MM.1S (cell line): Measurements from ENCODE around the gene RITA1.

Experiments
- DNase-seq: peaks from one replicate; pipeline ENCODE4 v3.0.0-alpha.2; 2015
- H2AFZ ChIP-seq: fragments of 300-600 bp; sonication (generic); 2 replicates; pipeline ENCODE4 v1.6.0; 2016; ENCODE audit warnings: antibody characterized with exemption, low read length
- H3F3A ChIP-seq: fragments of 300-600 bp; sonication (generic); 2 replicates; pipeline ENCODE4 v1.6.1; 2016; ENCODE audit warnings: mild to moderate bottlenecking, antibody characterized with exemption, low read length, moderate library complexity, mixed read lengths; ENCODE audit not compliant: insufficient read depth
- H3K27ac ChIP-seq: fragments of 300-600 bp; sonication (generic); 2 replicates; pipeline ENCODE4 v1.5.1; 2016; ENCODE audit warnings: mild to moderate bottlenecking, low read length
- H3K27me3 ChIP-seq: fragments of 300-600 bp; sonication (generic); replicated peaks from 2 replicates; pipeline ENCODE4 v1.6.0; 2016; ENCODE audit warnings: low read length; ENCODE audit not compliant: insufficient read depth
- H3K36me3 ChIP-seq: fragments of 300-600 bp; sonication (generic); replicated peaks from 2 replicates; pipeline ENCODE4 v1.6.1; 2016; ENCODE audit warnings: mild to moderate bottlenecking, low read length, mixed read lengths; ENCODE audit not compliant: insufficient read depth
- H3K4me1 ChIP-seq: fragments of 300-600 bp; sonication (generic); 2 replicates; pipeline ENCODE4 v1.6.1; 2016; ENCODE audit warnings: low read length, mixed read lengths
- H3K4me2 ChIP-seq: fragments of 300-600 bp; sonication (generic); 2 replicates; pipeline ENCODE4 v1.6.0; 2016; ENCODE audit warnings: low read depth, low read length
- H3K4me3 ChIP-seq: fragments of 300-600 bp; sonication (generic); 2 replicates; pipeline ENCODE4 v1.5.1; 2016; ENCODE audit warnings: low read length, mixed read lengths
- H3K79me2 ChIP-seq: fragments of 300-600 bp; sonication (generic); 2 replicates; pipeline ENCODE4 v1.6.1; 2016; ENCODE audit warnings: mixed run types, low read length, mixed read lengths
- H3K9ac ChIP-seq: fragments of 300-600 bp; sonication (generic); 2 replicates; pipeline ENCODE4 v1.6.1; 2016; ENCODE audit warnings: low read length, mixed read lengths
- H3K9me2 ChIP-seq: fragments of 300-600 bp; sonication (generic); replicated peaks from 2 replicates; pipeline ENCODE4 v1.6.1; 2016; ENCODE audit warnings: mild to moderate bottlenecking, low read length, mixed read lengths; ENCODE audit not compliant: insufficient read depth
- H3K9me3 ChIP-seq: fragments of 300-600 bp; sonication (generic); replicated peaks from 2 replicates; pipeline ENCODE4 v1.6.1; 2016; ENCODE audit warnings: mild to moderate bottlenecking, low read length, mixed read lengths; ENCODE audit not compliant: insufficient read depth
- H4K20me1 ChIP-seq: fragments of 300-600 bp; sonication (generic); 2 replicates; pipeline ENCODE4 v1.6.1; 2016; ENCODE audit warnings: mild to moderate bottlenecking, low read length, moderate library complexity, mixed read lengths; ENCODE audit not compliant: insufficient read depth
- CTCF ChIP-seq: fragments of 300-600 bp; sonication (generic); IDR thresholded peaks from 2 replicates; pipeline ENCODE4 v1.5.1; 2016; ENCODE audit warnings: antibody characterized with exemption, low read length, mixed read lengths
- EZH2 ChIP-seq: fragments of 300-600 bp; sonication (generic); optimal IDR thresholded peaks from 2 replicates; pipeline ENCODE3; 2017; ENCODE audit warnings: low read depth, mild to moderate bottlenecking, antibody characterized with exemption, low read length, mixed read lengths
- EZH2phosphoT487 ChIP-seq: fragments of 300-600 bp; sonication (generic); IDR thresholded peaks from 2 replicates; pipeline ENCODE4 v1.6.1; 2018; ENCODE audit warnings: antibody characterized with exemption, low read length

Gene RITA1

GRCh38 chr12:113152835-113153814 is 32.4 kb upstream of the RITA1 start:
- H3K79me2 ChIP-seq: no peaks in the 10 kb centered on the region
- H3K4me3 ChIP-seq: peak overlapping the region; percentile 43
- H4K20me1 ChIP-seq: no peaks in the 10 kb centered on the region
- peak overlapping the region; percentile 74 for H3K4me2 ChIP-seq
- H3K9me2 ChIP-seq: no peaks in the 10 kb centered on the region
- H3F3A ChIP-seq: no peaks in the 10 kb centered on the region
- H3K9me3 ChIP-seq: no peaks in the 10 kb centered on the region
- H3K9ac ChIP-seq: no peak overlapping the region; the same call in 1 of the 2 replicates
- no peak for TF ChIP-seq EZH2
- peak; percentile 33 for TF ChIP-seq CTCF
- TF ChIP-seq EZH2phosphoT487: no peak
- no peaks in the 10 kb centered on the region; the same call in 1 of the 2 replicates for H3K27me3 ChIP-seq
- peak overlapping the region; percentile 56; the same call in 1 of the 2 replicates for H2AFZ ChIP-seq
- no peaks in the 10 kb centered on the region for H3K36me3 ChIP-seq
- DNase-seq: peak; percentile 49
- no peaks in the 10 kb centered on the region for H3K4me1 ChIP-seq
- H3K27ac ChIP-seq: no peak overlapping the region

- TF ChIP-seq CTCF: no peak
- TF ChIP-seq EZH2: no peak
- no peak for TF ChIP-seq EZH2phosphoT487
- no peaks in the 10 kb centered on the region for H3K4me1 ChIP-seq
- no peak overlapping the region for H3K27ac ChIP-seq
- H3K36me3 ChIP-seq: no peaks in the 10 kb centered on the region
- no peaks in the 10 kb centered on the region for H3F3A ChIP-seq
- no peaks in the 10 kb centered on the region for H3K79me2 ChIP-seq
- no peaks in the 10 kb centered on the region for H3K9me3 ChIP-seq
- DNase-seq: peak; percentile 51
- no peaks in the 10 kb centered on the region; the same call in 1 of the 2 replicates for H3K27me3 ChIP-seq
- H4K20me1 ChIP-seq: no peaks in the 10 kb centered on the region
- peak overlapping the region; percentile 48; the same call in 1 of the 2 replicates for H2AFZ ChIP-seq
- H3K9ac ChIP-seq: no peak overlapping the region
- H3K9me2 ChIP-seq: no peaks in the 10 kb centered on the region
- peak overlapping the region; percentile 62; the same call in 1 of the 2 replicates for H3K4me2 ChIP-seq
- H3K4me3 ChIP-seq: peak overlapping the region; percentile 44
These were observed 31.1 kb upstream of the RITA1 start for GRCh38 chr12:113154351-113154973.

GRCh38 chr12:113155060-113155459 is 30.5 kb upstream of the RITA1 start:
- Histone ChIP-seq H3K36me3 (no peaks in the 10 kb centered on the region), H3K9me2 (no peaks in the 10 kb centered on the region), H2AFZ (no peak overlapping the region), H3K27me3 (no peaks in the 10 kb centered on the region; the same call in 1 of the 2 replicates), H3F3A (no peaks in the 10 kb centered on the region), H3K4me1 (no peaks in the 10 kb centered on the region), H3K4me2 (peak overlapping the region; percentile 62; the same call in 1 of the 2 replicates), H3K4me3 (no peak overlapping the region), H3K27ac (no peak overlapping the region), H3K79me2 (no peaks in the 10 kb centered on the region), H3K9me3 (no peaks in the 10 kb centered on the region), H4K20me1 (no peaks in the 10 kb centered on the region), H3K9ac (no peak overlapping the region)
- TF ChIP-seq CTCF: no peak
- no peak for TF ChIP-seq EZH2phosphoT487
- TF ChIP-seq EZH2: no peak
- no peak for DNase-seq
